Breast epithelium (tissue), 4 donors: ENCODE measurements around the gene HEATR9. TPM values are rescaled to one million over a fixed set of nuclear protein-coding genes. Genes with fewer than 3 reads are reported as not detected.

Source experiments
- DNase-seq, 2 donors: peaks; one replicate each; pipeline ENCODE4 v3.0.0-alpha.2; 2019; ENCODE audit warnings: low spot score in 2 of 2
- H3K27ac ChIP-seq, 2 donors: fragments of 200-600 bp; sonication (generic) in 1 of 2; one replicate each; pipeline ENCODE4 v1.5.1; 2016 to 2019; ENCODE audit warnings: mild to moderate bottlenecking in 1 of 2
- H3K27me3 ChIP-seq, 2 donors: fragments of 200-600 bp; sonication (generic) in 1 of 2; one replicate each; pipeline versions ENCODE4 v1.5.1 to v1.6.0; 2017 to 2019; ENCODE audit warnings: control low read depth in 1 of 2, mild to moderate bottlenecking in 1 of 2
- H3K36me3 ChIP-seq: fragments of 200-600 bp; one replicate; pipeline ENCODE4 v1.5.1; 2019
- H3K4me1 ChIP-seq, 2 donors: fragments of 200-600 bp; sonication (generic); one replicate each; pipeline ENCODE4 v1.5.1; 2016 to 2019; ENCODE audit warnings: control low read depth in 1 of 2
- H3K4me3 ChIP-seq, 3 donors: fragments of 200-600 bp; sonication (generic); 1 replicate in 2 of 3; 2 replicates in 1 of 3; pipeline ENCODE4 v1.5.1; 2016 to 2019; ENCODE audit warnings: mild to moderate bottlenecking in 3 of 3, moderate library complexity in 2 of 3
- H3K9me3 ChIP-seq, 2 donors: fragments of 200-600 bp; sonication (generic) in 1 of 2; one replicate each; pipeline ENCODE4 v1.5.1; 2016 to 2019; ENCODE audit warnings: control low read depth in 1 of 2
- POLR2A ChIP-seq: fragments of 450-650 bp; IDR thresholded peaks from one replicate; pipeline ENCODE4 v1.6.1; 2016; ENCODE audit warnings: antibody characterized with exemption, mild to moderate bottlenecking, moderate library complexity
- POLR2AphosphoS5 ChIP-seq, 3 donors: sonication (generic); formaldehyde crosslinking; IDR thresholded peaks; one replicate each; pipeline ENCODE4 v1.6.1; 2017; ENCODE audit warnings: antibody characterized with exemption in 3 of 3
- intact Hi-C: fragments of 100-400 bp; cut with DNase I; formaldehyde crosslinking; loops from one replicate; pipeline ENCODE4 v1.15.1; 2023; ENCODE audit warnings: low total_unique reads
- total RNA-seq, 3 donors: library from RNA; depleted of rRNA; stranded (reverse); fragments of >200 nt; gene quantifications; one replicate each; pipeline ENCODE4 v1.1.0, GENCODE V29; 2016
- TF ChIP-seq, protein P1 (sequence below), 3 donors: fragments of 450-650 bp; IDR thresholded peaks; one replicate each; pipeline ENCODE4 v1.5.1; 2016 to 2017; ENCODE audit warnings: antibody characterized with exemption in 3 of 3, mild to moderate bottlenecking in 3 of 3, moderate library complexity in 3 of 3

HEATR9 gene
- total RNA-seq, 3 donors from 2014 or later = 0.16 TPM; not detected in 2

DNA sequence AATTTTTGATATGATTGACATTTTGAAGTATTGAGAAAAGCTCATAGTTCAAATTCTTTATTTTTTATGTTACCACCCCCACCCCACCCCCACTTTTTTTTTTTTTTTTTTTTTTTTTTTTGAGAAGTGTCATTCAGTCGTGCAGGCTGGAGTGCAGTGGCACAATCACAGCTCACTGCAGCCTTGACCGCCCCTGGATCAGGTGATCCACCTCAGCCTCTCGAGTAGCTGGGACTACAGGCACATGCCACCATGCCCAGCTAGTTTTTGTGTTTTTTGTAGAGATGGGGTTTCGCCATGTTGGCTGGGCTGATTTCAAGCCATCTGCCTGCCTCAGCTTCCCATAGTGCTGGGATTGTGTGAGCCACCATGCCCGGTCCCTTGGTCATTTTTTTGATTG lies 52.0 kb downstream of the HEATR9 start:
- no peak overlapping the region for H3K4me3 ChIP-seq
- H3K9me3 ChIP-seq = no peaks in the 10 kb centered on the region
- no peaks in the 10 kb centered on the region for H3K36me3 ChIP-seq
- DNase-seq = no peak
- intact Hi-C loops = no loop called here
- H3K27ac ChIP-seq = no peak overlapping the region
- no peaks in the 10 kb centered on the region for H3K27me3 ChIP-seq
- H3K4me1 ChIP-seq = peaks cover 0 to under 1% of the 10 kb centered on the region in 2 donors
- TF ChIP-seq, protein P1, sequence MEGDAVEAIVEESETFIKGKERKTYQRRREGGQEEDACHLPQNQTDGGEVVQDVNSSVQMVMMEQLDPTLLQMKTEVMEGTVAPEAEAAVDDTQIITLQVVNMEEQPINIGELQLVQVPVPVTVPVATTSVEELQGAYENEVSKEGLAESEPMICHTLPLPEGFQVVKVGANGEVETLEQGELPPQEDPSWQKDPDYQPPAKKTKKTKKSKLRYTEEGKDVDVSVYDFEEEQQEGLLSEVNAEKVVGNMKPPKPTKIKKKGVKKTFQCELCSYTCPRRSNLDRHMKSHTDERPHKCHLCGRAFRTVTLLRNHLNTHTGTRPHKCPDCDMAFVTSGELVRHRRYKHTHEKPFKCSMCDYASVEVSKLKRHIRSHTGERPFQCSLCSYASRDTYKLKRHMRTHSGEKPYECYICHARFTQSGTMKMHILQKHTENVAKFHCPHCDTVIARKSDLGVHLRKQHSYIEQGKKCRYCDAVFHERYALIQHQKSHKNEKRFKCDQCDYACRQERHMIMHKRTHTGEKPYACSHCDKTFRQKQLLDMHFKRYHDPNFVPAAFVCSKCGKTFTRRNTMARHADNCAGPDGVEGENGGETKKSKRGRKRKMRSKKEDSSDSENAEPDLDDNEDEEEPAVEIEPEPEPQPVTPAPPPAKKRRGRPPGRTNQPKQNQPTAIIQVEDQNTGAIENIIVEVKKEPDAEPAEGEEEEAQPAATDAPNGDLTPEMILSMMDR (IDR thresholded peaks at IDR 0.05) = no peak
- TF ChIP-seq POLR2AphosphoS5 (IDR thresholded peaks at IDR 0.05) (no peak), POLR2A (no peak)

DNA sequence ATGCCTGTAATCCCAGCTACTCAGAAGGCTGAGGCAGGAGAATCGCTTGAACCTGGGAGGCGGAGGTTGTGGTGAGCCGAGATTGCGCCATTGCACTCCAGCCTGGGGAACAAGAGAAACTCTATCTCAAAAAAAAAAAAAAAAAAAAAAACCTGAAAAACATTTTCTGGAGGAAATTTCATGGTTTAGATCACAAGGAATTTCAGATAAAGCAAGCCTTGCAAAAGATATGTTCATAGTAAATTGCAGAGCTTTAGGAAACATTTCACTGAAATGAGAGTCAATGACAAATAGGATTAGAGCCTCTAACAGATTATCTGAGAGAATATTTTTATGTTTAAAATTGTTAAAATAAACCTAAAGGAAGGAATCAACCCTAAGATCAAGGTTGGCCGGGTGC lies 56.2 kb downstream of the HEATR9 start:
- Histone ChIP-seq H3K27ac (no peak overlapping the region), H3K36me3 (no peaks in the 10 kb centered on the region), H3K4me1 (peaks cover 0 to 4% of the 10 kb centered on the region in 2 donors), H3K9me3 (no peaks in the 10 kb centered on the region), H3K27me3 (no peaks in the 10 kb centered on the region), H3K4me3 (no peak overlapping the region)
- TF ChIP-seq POLR2A (no peak), POLR2AphosphoS5 (IDR thresholded peaks at IDR 0.05) (no peak)
- TF ChIP-seq, protein P1 (IDR thresholded peaks at IDR 0.05) = no peak
- no peak for DNase-seq
- intact Hi-C loops = no loop called here

DNA sequence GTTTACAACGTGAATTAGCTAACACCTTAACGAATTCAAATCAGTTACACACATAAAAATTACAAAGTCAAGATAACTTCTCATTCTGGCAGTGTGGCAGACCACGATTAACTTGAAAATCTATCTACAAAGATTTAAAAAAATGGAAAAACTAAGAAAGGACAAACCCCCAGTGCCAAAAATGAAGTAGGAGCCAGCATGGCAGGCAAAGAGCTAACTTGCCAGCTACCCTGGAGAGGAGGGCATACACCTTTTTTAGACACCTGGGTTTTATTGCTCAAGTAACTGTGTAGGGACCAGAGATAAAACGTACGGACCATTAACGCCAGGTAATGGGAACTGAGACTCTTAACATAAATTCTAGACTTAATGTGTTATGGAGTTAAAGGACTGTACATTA lies 56.9 kb downstream of the HEATR9 start:
- no peak for DNase-seq
- TF ChIP-seq, protein P1 (IDR thresholded peaks at IDR 0.05) = no peak
- no peak for TF ChIP-seq POLR2AphosphoS5 (IDR thresholded peaks at IDR 0.05)
- TF ChIP-seq POLR2A = no peak
- H3K36me3 ChIP-seq = no peaks in the 10 kb centered on the region
- intact Hi-C loops = no loop called here
- H3K27ac ChIP-seq = no peak overlapping the region
- H3K4me1 ChIP-seq = peaks cover 0 to 4% of the 10 kb centered on the region in 2 donors
- H3K9me3 ChIP-seq = no peaks in the 10 kb centered on the region
- H3K4me3 ChIP-seq = no peak overlapping the region
- H3K27me3 ChIP-seq = no peaks in the 10 kb centered on the region

DNA sequence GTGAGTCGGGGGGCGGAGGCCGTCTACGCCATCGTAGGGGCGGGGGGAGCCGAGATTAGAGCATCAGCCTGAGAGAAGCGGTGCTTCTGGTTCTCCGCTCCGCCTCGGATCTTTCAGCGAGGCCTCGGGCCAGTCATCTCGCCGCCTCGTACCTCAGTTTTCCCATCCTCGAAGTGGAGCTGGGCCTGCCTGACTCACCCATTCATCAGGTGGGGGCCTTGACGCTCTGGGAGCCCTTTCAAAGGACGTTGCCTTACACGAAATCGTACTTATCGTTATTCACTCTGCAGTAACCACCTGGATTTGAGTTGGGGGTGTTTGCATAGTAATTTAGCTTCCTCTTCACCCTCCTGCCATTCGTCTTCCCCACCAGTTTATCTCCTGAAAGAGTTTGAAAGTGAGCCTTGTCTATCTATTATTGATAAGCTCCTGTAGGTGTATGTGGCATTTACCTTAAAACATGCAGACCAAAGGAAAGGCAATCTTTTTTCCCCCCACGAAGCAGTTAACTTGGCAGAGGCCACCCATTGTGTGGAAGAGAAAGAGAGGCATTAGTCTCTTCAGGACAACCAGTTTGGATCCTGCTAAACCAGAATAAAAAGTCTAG lies 58.7 kb downstream of the HEATR9 start:
- H3K4me3 ChIP-seq = peak overlapping the region; percentile 65 to 89 (median 83)
- no peaks in the 10 kb centered on the region for H3K36me3 ChIP-seq
- no peaks in the 10 kb centered on the region for H3K27me3 ChIP-seq
- peak overlapping the region; percentile 92 to 97 for H3K27ac ChIP-seq
- H3K9me3 ChIP-seq = no peaks in the 10 kb centered on the region
- TF ChIP-seq POLR2AphosphoS5 (IDR thresholded peaks at IDR 0.05) (no peak), POLR2A (no peak)
- TF ChIP-seq, protein P1 (IDR thresholded peaks at IDR 0.05) = no peak
- no peak for DNase-seq
- intact Hi-C loops = loop anchor here (5.0 kb wide), 1 partner anchor 43 kb away; no protein-coding TSS in a partner anchor
- peaks cover 0 to 4% of the 10 kb centered on the region in 2 donors for H3K4me1 ChIP-seq

DNA sequence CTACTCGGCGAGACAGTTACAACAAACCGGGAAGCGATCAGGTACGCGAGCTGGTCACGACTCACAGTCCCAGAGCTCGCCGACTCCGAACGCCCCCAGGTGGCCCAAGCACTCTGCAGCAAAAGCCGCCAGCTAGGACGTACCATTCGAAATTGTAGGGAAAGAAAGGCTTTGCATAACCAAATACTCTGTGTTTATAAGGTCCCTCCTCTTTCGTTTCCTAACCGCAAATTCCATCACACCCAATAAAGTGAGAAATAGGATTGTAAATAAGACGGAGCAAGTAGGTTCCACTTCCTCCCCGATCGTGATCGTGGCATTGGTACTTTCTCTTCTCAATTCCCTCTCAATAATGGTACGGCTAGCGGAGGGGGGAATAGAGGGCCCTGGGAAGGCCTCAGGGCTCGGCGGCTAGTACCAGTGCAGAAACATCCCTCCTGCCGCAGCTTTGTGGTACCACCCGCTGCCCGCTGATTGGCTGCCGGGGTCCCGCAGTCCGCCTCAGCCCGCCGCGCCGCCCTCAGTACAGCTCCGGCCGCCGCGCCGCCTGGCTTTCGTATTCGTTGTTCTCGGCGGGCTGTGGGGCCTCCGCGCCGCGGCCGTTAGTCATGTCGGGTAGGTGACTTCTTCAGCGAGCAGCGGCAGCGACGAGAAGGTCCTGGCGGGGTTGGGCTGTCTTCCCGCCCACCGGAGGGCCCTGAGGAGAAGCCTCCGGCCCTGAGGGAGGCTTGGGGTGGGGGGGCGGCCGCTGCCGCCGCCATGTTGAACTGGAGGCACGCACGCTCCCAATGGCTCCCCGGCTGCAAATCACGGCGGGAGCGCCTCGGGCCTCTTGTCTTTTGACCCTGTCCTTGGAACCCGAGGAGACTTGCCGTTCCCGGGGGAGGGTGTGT lies 59.5 kb downstream of the HEATR9 start, which contains the start of gene TAF15:
Gene TAF15 (plus strand): TSS at position 523 of the 893 bp plus-strand sequence. CDS start 86 bp downstream, at position 609.
- Histone ChIP-seq H3K9me3 (no peaks in the 10 kb centered on the region), H3K4me3 (peak within 1 kb of the TSS; percentile 65 to 89 (median 83)), H3K27me3 (no peaks in the 10 kb centered on the region), H3K27ac (peak within 1 kb of the TSS; percentile 92 to 97), H3K36me3 (no peaks in the 10 kb centered on the region), H3K4me1 (peaks cover 0 to 4% of the 10 kb centered on the region in 2 donors)
- peak; percentile 96 for DNase-seq
- intact Hi-C loops = loop anchor here (5.0 kb wide), 1 partner anchor 42 kb away; no protein-coding TSS in a partner anchor
- peak; percentile 98 for TF ChIP-seq POLR2A
- TF ChIP-seq, protein P1 (IDR thresholded peaks at IDR 0.05) = peak; percentile 69 to 81 (median 70)
- TF ChIP-seq POLR2AphosphoS5 (IDR thresholded peaks at IDR 0.05) = peak; percentile 99 to 100 (median 99)
